Left cardiac atrium (tissue), 4 donors: ENCODE measurements around the gene ZNF440. TPM values are rescaled to one million over a fixed set of nuclear protein-coding genes. Genes with fewer than 3 reads are reported as not detected.
"Not testable (repeated sequence)": the region's sequence is repeated elsewhere in the genome, so short reads cannot be mapped to it uniquely, and the experiment has no call there.

ENCODE experiments used
- ATAC-seq, 2 donors: fragments of 200-7000 bp; cut with Tn5 transposase; one replicate each; pipeline ENCODE4 v1.9.1; 2020; ENCODE audit warnings: mild to moderate bottlenecking in 2 of 2, moderate library complexity in 2 of 2
- DNase-seq: peaks from one replicate; pipeline ENCODE4 v3.0.0-alpha.2; 2020
- intact Hi-C, 2 donors: fragments of 100-400 bp; cut with DNase I; formaldehyde crosslinking; loops; one replicate each; pipeline versions ENCODE4 v1.14.1 to v1.15.1; 2022 to 2023
- long read RNA-seq: library from polyadenylated mRNA; unstranded; transcript quantifications from one replicate; pipeline ENCODE4 v2.0.0, GENCODE V29; 2021
- total RNA-seq, 2 donors: library from RNA; stranded (reverse); fragmentation: NEBNext Ultra II Directional; extraction: Animal tissue kit (Norgen Biotek cat#: 25700); gene quantifications; one replicate each; pipeline ENCODE4 v1.2.1, GENCODE V29; 2021
- donor health status: DM: no; HTN: yes; CAD: no.
- donor health status: DM: no; HTN: yes; CAD: no; lungs with severe emphysema.
- donor health status: DM: yes; HTN: yes; CAD: no.
- donor health status: Dilated cardiomyopathy.

The ZNF440 gene
- total RNA-seq: 1 to 10 TPM; 5.4 to 6.3 TPM
- long read RNA-seq, full-length matches to known transcripts: 1 of 2 reads
- long read RNA-seq, partial matches to known transcripts: 0 of 2 reads
- long read RNA-seq, other reads (novel, unspliced or antisense): 1 of 2 reads

- intact Hi-C loops: no loop called here
- ATAC-seq (peak; percentile 100), DNase-seq (peak; percentile 96)
These were observed at the start of gene ZNF440 for GRCh38 chr19:11814029-11814699. TSS of gene ZNF440 (plus strand) at chr19:11814273. CDS start at chr19:11814448, 175 bp downstream.

DNA sequence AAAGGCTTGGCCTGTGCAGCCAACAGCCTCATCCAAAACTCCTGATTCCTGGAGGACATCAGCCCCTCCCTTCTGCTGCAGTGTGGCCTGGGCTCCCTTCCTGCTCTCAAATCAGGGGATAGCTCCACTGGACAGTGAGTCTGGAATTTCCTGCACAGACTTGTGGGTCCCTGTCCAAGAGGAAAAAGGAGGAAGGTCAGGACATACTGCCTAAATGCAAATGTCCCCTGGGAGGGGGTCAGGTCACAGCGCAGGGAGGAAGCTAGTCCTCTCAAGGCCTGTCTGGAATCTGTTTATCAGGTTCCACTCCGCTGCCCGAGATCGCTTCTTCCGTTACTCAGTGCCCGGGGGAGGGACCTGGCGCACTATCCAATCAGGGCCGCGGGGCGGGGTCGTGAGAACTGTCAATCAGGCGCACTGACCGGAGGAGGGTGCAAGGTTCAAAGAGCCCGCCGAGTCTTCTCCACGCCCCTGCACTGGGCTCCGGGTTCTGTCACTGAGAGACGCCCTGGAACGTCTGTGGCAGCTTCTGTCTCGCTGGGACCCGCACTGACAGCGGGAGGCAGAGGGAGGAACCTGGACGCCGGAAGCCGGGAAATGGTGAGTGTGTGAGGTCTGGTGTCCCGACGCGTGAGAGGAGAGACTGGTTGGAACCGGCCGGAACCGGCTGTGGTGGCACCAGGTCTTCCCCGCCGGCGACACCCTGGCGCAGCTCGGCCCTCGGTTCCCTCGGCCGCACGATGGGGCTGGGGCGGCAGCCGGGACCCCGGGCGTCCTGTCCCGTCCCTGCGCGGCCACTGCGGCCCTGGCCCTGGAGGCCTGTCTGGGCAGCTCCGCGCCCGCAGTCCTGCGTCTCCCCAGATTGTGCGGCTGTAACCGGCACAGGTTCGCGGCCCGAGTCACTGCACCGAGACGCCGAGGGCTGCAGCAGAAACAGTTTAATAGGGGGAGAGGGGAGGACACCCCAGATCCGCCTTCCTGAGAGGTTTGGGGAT, 47.2 kb upstream of the ZNF440 start, which contains the start of gene ZNF441:
Gene ZNF441 (plus strand): TSS at position 404 of the 995 bp plus-strand sequence. CDS start 194 bp downstream, at position 598.
- DNase-seq (peak; percentile 98), ATAC-seq (peak; percentile 99 to 100)
- intact Hi-C loops: loop anchor here in 1 of 2 donors (10.0 kb wide), 1 partner anchor 72 kb away; no protein-coding TSS in a partner anchor

- intact Hi-C loops: loop anchor here in 1 of 2 donors (10.0 kb wide), 1 partner anchor 73 kb away; no protein-coding TSS in a partner anchor
These were observed 46.4 kb upstream of the ZNF440 start for GRCh38 chr19:11767633-11768133.

DNA sequence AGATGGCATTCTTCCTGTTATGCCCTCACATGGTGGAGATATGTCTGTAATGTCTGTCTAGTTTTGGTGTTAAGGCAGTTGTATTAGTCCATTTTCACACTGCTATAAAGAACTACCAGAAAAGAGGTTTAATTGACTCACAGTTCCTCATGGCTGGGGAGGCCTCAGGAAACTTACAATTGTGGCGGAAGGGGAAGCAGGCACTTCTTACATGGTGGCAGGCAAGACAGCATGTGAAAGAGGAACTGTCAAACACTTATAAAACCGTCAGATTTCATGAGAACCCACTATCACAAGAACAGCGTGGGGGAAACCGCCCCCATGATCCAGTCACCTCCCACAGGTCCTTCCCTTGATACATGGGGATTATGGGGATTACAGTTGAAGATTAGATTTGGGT, 44.1 kb upstream of the ZNF440 start:
- ATAC-seq (no peak), DNase-seq (no peak)
- intact Hi-C loops: loop anchor here in 1 of 2 donors (10.0 kb wide), 1 partner anchor 75 kb away; no protein-coding TSS in a partner anchor

More at GRCh38 chr19:11767633-11768133, 46.4 kb upstream of the ZNF440 start:
- DNase-seq (peak; percentile 31), ATAC-seq (peak; percentile 10 to 33)

DNA sequence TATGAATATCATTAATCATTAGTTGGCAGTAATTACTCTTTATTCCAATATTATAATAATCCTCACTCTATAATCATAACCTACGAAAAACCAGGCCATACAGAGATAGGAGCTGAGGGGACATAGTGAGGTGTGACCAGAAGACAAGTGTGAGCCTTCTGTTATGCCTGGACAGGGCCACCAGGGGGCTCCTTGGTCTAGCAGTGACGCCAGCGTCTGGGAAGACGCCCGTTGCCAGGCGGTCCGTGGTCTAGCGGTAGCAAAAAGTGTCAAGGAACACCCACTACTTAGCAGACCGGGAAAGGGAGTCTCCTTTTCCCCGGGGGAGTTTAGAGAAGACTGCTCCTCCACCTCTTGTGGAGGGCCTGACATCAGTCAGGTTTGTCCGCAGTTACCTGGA, 42.6 kb upstream of the ZNF440 start:
- intact Hi-C loops, ATAC-seq: not testable (repeated sequence)
- DNase-seq: peak; percentile 21

DNA sequence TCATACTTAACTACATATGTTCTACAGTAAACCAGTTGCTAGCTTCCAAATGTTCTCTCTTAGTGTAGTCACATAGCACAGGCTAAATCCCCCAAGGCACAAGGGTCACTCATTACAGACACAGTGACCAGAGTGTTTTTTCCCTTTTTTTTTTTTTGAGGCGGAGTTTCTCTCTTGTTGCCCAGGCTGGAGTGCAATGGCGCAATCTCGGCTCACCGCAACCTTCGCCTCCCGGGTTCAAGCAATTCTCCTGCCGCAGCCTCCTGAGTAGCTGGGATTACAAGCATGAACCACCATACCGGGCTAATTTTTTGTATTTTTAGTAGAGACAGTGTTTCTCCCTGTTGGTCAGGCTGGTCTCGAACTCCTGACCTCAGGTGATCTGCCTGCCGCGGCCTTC, 37.4 kb upstream of the ZNF440 start:
- DNase-seq, intact Hi-C loops, ATAC-seq: not testable (repeated sequence)

- ATAC-seq (no peak), DNase-seq (no peak)
- intact Hi-C loops: loop anchor here (5.0 to 10.0 kb wide), 2 partner anchors 106 to 108 kb away; no protein-coding TSS in a partner anchor
These were observed 33.5 kb upstream of the ZNF440 start for GRCh38 chr19:11780431-11781020.

DNA sequence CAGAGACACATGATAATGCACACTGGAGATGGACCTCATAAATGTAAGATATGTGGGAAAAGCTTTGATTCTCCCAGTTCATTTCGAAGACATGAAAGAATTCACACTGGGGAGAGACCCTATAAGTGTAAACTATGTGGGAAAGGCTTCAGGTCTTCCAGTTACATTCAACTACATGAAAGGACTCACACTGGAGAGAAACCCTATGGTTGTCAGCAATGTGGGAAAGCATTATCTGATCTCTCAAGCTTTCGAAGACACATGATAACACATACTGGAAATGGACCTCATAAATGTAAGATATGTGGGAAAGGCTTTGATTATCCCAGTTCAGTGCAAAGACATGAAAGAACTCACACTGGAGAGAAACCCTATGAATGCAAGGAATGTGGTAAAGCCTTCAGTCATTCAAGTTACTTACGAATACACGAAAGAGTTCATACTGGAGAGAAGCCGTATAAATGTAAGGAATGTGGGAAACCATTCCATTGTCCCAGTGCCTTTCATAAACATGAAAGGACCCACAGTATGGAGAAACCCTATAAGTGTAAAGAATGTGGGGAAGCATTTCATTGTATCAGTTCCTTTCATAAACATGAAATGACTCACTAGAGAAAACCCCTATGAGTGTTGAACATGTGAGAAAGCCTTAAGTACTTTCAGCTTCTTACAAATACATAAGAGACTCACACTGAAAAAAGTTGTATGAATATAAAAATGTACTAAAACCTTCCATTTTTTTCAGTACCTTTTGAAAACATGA, 32.6 kb upstream of the ZNF440 start:
- ATAC-seq (no peak), DNase-seq (no peak)
- intact Hi-C loops: loop anchor here (5.0 to 10.0 kb wide), 2 partner anchors 107 to 109 kb away; no protein-coding TSS in a partner anchor

DNA sequence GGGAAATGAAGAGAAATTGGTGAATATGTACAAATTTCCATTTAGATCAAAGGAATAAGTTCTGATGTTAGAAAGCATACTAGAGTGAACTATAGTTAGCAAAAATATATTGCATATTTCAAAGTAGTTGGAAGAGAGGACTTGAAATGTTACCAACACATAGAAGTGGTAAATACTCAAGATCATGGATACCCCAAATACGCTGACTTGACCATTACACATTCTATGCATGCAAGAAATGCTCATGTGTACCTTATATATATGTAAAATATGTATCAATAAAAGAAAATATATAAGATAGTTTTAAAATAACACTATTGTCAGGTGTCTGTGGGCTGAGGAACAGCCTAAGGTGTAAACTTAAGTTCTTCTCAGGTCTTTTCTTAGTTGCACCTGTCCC, 30.3 kb upstream of the ZNF440 start:
- no peak for ATAC-seq
- no peak for DNase-seq
- intact Hi-C loops: loop anchor here (5.0 to 10.0 kb wide), 2 partner anchors 109 to 111 kb away; no protein-coding TSS in a partner anchor

GRCh38 chr19:11784356-11784755, 29.7 kb upstream of the ZNF440 start:
- intact Hi-C loops: loop anchor here (5.0 to 10.0 kb wide), 2 partner anchors 110 to 112 kb away; no protein-coding TSS in a partner anchor
- DNase-seq (no peak), ATAC-seq (no peak)

- intact Hi-C loops: loop anchor here in 1 of 2 donors (10.0 kb wide), 1 partner anchor 113 kb away; no protein-coding TSS in a partner anchor
- ATAC-seq (no peak), DNase-seq (no peak)
These were observed 26.5 kb upstream of the ZNF440 start for GRCh38 chr19:11787536-11787935.

DNA sequence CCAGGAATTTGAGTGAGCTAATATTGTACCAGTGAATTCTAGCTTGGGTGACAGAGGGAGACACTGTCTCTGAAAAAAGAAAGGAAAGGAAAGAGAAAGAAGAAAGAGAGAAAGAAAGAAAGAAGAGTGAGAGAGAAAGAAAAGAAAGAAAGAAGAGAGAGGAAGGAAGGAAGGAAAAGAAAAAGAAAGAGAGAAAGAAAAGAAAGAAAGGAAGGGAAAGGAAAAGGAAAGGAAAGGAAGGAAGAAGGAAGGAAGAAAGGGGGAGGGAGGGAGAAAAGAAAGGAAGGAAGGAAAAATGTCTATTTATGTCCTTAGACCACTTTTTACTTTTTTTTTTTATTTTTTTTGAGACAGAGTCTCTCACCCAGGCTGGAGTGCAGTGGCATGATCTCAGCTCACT, 21.1 kb upstream of the ZNF440 start:
- intact Hi-C loops: no loop called here
- no peak for ATAC-seq
- DNase-seq: no peak

DNA sequence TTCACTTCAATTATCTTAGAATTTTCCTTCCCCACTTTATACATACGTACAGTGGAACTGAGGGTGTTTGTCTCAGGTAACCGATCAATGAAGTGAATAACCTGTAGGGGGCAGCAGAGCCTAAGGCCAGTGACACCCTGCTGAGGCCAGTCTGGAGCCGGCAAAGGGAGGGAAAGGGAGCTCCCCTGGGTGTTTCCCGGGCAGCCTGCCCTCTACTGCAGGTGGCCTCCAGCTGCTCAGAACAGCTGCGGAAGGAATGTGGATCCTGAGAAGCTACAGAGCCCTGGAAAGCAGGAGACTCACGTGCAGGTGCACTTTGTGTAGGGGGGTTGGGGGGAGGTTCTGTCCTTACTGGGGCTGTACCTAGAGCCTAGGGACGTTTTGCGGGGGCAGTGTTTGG, 16.6 kb upstream of the ZNF440 start:
- ATAC-seq: peak; percentile 88 to 96
- DNase-seq: peak; percentile 85
- intact Hi-C loops: loop anchor here in 1 of 2 donors (2.0 to 5.0 kb wide), 2 partner anchors 191 to 345 kb away; partner anchors contain the start of gene ZNF20

DNA sequence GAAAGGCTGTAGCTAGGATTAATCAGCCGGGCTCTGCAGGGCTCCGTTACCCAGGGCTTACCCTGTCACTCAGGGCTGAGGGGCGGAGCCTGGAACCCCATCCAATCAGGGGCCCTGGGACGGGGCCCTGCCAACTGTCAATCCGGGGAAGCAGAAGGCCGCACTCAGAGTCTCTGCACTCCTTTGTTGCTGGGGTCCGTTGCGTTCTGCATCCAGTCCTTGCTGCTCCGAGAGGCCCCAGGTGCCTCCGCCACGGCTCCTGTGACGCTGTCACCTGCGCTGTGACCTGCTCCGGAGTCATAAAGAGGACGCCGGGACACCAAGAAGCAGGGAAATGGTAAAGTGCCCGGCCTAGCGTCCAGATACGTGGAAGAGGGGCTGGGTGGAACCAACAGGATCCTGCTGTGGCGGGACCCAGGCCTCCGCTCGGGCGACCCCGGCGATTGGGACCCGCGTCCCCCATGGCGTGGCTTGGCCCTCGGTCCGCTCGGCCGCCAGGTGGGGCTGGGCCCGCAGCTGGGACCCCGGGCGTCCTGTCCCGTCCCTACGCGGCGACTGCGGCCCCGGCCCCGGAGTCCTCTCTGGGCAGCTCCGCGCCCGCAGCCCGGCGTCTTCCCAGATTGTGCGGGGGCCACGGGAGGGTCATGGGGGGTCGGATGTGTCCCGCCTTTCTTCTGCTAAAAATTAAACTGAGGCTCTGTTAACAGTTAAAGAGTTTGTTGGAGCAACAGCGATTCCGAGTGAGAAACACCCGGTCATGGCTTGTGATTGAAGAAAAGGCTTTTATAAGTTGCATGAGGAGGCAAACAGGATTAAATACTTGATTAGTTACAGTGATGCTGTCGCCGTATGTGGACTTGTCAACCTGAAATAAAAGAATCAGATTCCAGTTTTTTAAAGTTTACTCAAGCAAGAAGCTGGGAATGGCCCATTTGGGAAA, 15.4 kb upstream of the ZNF440 start, which contains the start of gene ZNF491:
Gene ZNF491 (plus strand): TSS at position 133 of the 940 bp plus-strand sequence. CDS start 7,431 bp downstream, outside the sequence.
- intact Hi-C loops: loop anchor here in 1 of 2 donors (5.0 kb wide), 1 partner anchor 344 kb away; the partner anchor contains the start of gene ZNF20
- ATAC-seq: peak; percentile 99 to 100

DNA sequence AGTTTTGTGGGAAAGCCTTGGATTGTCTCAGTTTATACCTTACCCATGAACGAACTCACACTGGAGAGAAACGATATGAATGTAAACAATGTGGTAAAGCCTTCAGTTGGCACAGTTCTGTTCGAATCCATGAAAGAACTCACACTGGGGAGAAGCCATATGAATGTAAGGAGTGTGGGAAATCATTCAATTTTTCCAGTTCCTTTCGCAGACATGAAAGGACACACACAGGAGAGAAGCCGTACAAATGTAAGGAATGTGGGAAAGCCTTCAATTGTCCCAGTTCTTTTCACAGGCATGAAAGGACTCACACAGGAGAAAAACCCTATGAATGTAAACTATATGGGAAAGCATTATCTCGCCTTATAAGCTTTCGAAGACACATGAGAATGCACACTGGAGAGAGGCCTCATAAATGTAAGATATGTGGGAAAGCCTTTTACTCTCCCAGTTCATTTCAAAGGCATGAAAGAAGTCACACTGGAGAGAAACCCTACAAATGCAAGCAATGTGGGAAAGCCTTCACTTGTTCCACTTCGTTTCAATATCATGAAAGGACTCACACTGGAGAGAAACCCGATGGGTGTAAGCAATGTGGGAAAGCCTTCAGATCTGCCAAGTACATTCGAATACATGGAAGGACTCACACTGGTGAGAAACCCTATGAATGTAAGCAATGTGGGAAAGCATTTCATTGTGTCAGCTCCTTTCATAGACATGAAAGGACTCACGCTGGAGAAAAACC, 7.5 kb upstream of the ZNF440 start:
- no peak for ATAC-seq
- intact Hi-C loops: no loop called here
- DNase-seq: no peak

More for the DNA sequence above, 15.4 kb upstream of the ZNF440 start, which contains the start of gene ZNF491:
- peak; percentile 96 for DNase-seq

DNA sequence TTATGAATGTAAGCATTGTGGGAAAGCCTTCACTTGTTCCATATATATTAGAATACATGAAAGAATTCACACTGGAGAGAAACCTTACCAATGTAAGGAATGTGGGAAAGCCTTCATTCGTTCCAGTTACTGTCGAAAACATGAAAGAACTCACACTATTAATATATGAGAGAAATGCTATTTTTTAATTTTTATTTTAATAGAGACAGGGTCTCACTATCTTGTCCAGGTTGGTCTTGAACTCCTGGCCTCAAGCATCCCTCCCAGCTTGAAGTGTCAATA, 7.0 kb upstream of the ZNF440 start:
- DNase-seq: no peak
- no peak for ATAC-seq
- intact Hi-C loops: no loop called here
